Stimulated activated CD4-positive, alpha-beta T cell treated with anti-CD3 and anti-CD28 coated beads, Interleukin-4, amount 100 ng/mL, for 48 hours (primary cell): Measurements from ENCODE around the gene EFS.
"Not testable (repeated sequence)": the region's sequence is repeated elsewhere in the genome, so short reads cannot be mapped to it uniquely, and the experiment has no call there.

Source experiments
- DNase-seq, 2 donors: peaks; one replicate each; pipeline ENCODE4 v3.0.0-alpha.2; 2020; ENCODE audit warnings: low read depth in 2 of 2

Gene EFS

GRCh38 chr14:23399591-23399990 lies 34.6 kb upstream of the EFS start:
- no peak for DNase-seq

- no peak for DNase-seq
Measured at GRCh38 chr14:23399136-23399535, 34.2 kb upstream of the EFS start.

GRCh38 chr14:23398348-23398747 lies 33.4 kb upstream of the EFS start:
- DNase-seq: no peak

- DNase-seq: no peak
Measured at GRCh38 chr14:23396781-23397407, 31.9 kb upstream of the EFS start.

- DNase-seq: no peak
Measured at GRCh38 chr14:23396126-23396525, 31.2 kb upstream of the EFS start.

- DNase-seq: no peak
Measured at GRCh38 chr14:23392613-23393012, 27.6 kb upstream of the EFS start.

- DNase-seq: not testable (repeated sequence)
Measured at GRCh38 chr14:23389871-23390270, 24.9 kb upstream of the EFS start.

- no peak for DNase-seq
Measured at GRCh38 chr14:23389396-23389795, 24.4 kb upstream of the EFS start.

GRCh38 chr14:23388996-23389395 lies 24.0 kb upstream of the EFS start:
- DNase-seq: no peak

- no peak for DNase-seq
Measured at GRCh38 chr14:23387916-23388882, 23.2 kb upstream of the EFS start.

GRCh38 chr14:23386999-23387398 lies 22.0 kb upstream of the EFS start:
- DNase-seq: no peak

GRCh38 chr14:23386266-23386657 lies 21.3 kb upstream of the EFS start:
- not testable (repeated sequence) for DNase-seq

- no peak for DNase-seq
Measured at GRCh38 chr14:23385642-23386265, 20.8 kb upstream of the EFS start.

GRCh38 chr14:23385244-23385641 lies 20.3 kb upstream of the EFS start:
- no peak for DNase-seq

- no peak for DNase-seq
Measured at GRCh38 chr14:23384364-23385080, 19.6 kb upstream of the EFS start.

- DNase-seq: no peak
Measured at GRCh38 chr14:23382731-23383440, 17.9 kb upstream of the EFS start.

GRCh38 chr14:23382276-23382675 lies 17.3 kb upstream of the EFS start:
- no peak for DNase-seq

GRCh38 chr14:23381871-23382270 lies 16.9 kb upstream of the EFS start:
- no peak for DNase-seq

GRCh38 chr14:23380976-23381375 lies 16.0 kb upstream of the EFS start:
- DNase-seq: no peak

- no peak for DNase-seq
Measured at GRCh38 chr14:23380197-23380914, 15.4 kb upstream of the EFS start.
